HepG2 (cell line): ENCODE results near the gene PLK2. TPM values are rescaled to one million over a fixed set of nuclear protein-coding genes. Genes with fewer than 3 reads are reported as not detected.

ENCODE experiments used
- ATAC-seq: fragments of 200-7000 bp; cut with Tn5 transposase; 3 replicates; pipeline ENCODE4 v1.9.1; 2020; ENCODE audit warnings: mild to moderate bottlenecking, moderate library complexity
- BruUV-seq: library from RNA; stranded (reverse); fragments of 400-500 nt; replicated peaks from 2 replicates; lab custom pipeline; 2021; lab: Mats Ljungman, UMichigan
- CTCF ChIA-PET: fragments of 300-600 bp; formaldehyde crosslinking; extraction: SDS; loops from one replicate; lab custom pipeline; 2021; ENCODE audit warnings: low total read pairs, inconsistent platforms, low intra/inter-chr PET ratio; lab: Yijun Ruan, JAX
- POLR2A ChIA-PET: fragments of 350-600 bp; sonication (Branson Sonifier 250); formaldehyde crosslinking; loops from one replicate; lab custom pipeline; 2020; ENCODE audit warnings: antibody characterized with exemption, inconsistent platforms; lab: Yijun Ruan, JAX
- DNase-seq: peaks from one replicate; pipeline ENCODE4 v3.0.0-alpha.2; 2015; ENCODE audit warnings: low spot score
- FAIRE-seq: peaks from 3 replicates; lab custom pipeline; 2011; peaks lifted over from hg19 to GRCh38; lab: Jason Lieb, UNC
- H2AFZ ChIP-seq: one replicate; pipeline ENCODE4 v1.6.1; 2011; ENCODE audit warnings: low read length, inconsistent platforms
- H3K27ac ChIP-seq: fragments of 300-600 bp; 3 replicates; pipeline ENCODE4 v1.8.0; 2011; ENCODE audit warnings: mixed run types, mild to moderate bottlenecking, mixed read lengths, low read length, inconsistent platforms; ENCODE audit not compliant: insufficient read depth; ENCODE audit errors: extremely low read length
- H3K27me3 ChIP-seq, 2 experiments: fragments of 200-600 bp in 1 of 2; 2 replicates in 1 of 2; 3 replicates in 1 of 2; pipeline versions ENCODE4 v1.6.0 to v1.8.0; 2011; ENCODE audit warnings: low read length in 2 of 2, mild to moderate bottlenecking in 2 of 2, moderate library complexity in 2 of 2, inconsistent platforms in 1 of 2; ENCODE audit not compliant: insufficient read depth in 2 of 2, control insufficient read depth in 1 of 2
- H3K36me3 ChIP-seq, 2 experiments: fragments of 200-600 bp in 1 of 2; replicated peaks in 1 of 2; 2 replicates in 1 of 2; 3 replicates in 1 of 2; pipeline versions ENCODE4 v1.5.1 to v1.8.0; 2011; ENCODE audit warnings: low read length in 2 of 2, inconsistent platforms in 1 of 2; ENCODE audit not compliant: insufficient read depth in 2 of 2, control insufficient read depth in 1 of 2
- H3K4me1 ChIP-seq: 2 replicates; pipeline ENCODE4 v1.5.1; 2012; ENCODE audit warnings: low read length, inconsistent platforms; ENCODE audit not compliant: insufficient read depth
- H3K4me2 ChIP-seq: 2 replicates; pipeline ENCODE4 v1.6.0; 2011; ENCODE audit warnings: low read depth, low read length, inconsistent platforms
- H3K4me3 ChIP-seq, 3 experiments: fragments of 200-600 bp in 1 of 3; sonication (generic), shearing (Covaris generic) in 1 of 3; replicated peaks in 1 of 3; 2 replicates each; pipeline ENCODE4 v1.5.1; 2011 to 2016; ENCODE audit warnings: low read length in 3 of 3, inconsistent platforms in 2 of 3, low read depth in 2 of 3, mild to moderate bottlenecking in 2 of 3, control low read depth in 1 of 3, mixed read lengths in 1 of 3; ENCODE audit not compliant: insufficient read depth in 1 of 3
- H3K79me2 ChIP-seq: one replicate; pipeline ENCODE4 v1.6.1; 2011; ENCODE audit warnings: low read length, inconsistent platforms; ENCODE audit not compliant: insufficient read depth
- H3K9ac ChIP-seq: 2 replicates; pipeline ENCODE4 v1.6.0; 2011; ENCODE audit warnings: mild to moderate bottlenecking, low read depth, low read length, inconsistent platforms; ENCODE audit not compliant: insufficient read depth
- H3K9me3 ChIP-seq: 2 replicates; pipeline ENCODE4 v1.5.1; 2012; ENCODE audit warnings: mild to moderate bottlenecking, low read length
- H4K20me1 ChIP-seq: 2 replicates; pipeline ENCODE4 v1.6.0; 2011; ENCODE audit warnings: inconsistent platforms, mild to moderate bottlenecking, low read length, moderate library complexity; ENCODE audit not compliant: insufficient read depth
- CBX5 ChIP-seq: sonication (generic); formaldehyde crosslinking; IDR thresholded peaks from 2 replicates; pipeline ENCODE4 v1.4.0; 2020; ENCODE audit warnings: missing genetic modification reagents, borderline replicate concordance
- CC2D1A ChIP-seq: sonication (generic); formaldehyde crosslinking; IDR thresholded peaks from 2 replicates; pipeline ENCODE4 v1.8.1; 2023; ENCODE audit warnings: mild to moderate bottlenecking, missing genetic modification reagents
- GATAD2A ChIP-seq: IDR thresholded peaks from 2 replicates; pipeline ENCODE4 v1.6.1; 2016
- KLF13 ChIP-seq: sonication (generic); formaldehyde crosslinking; IDR thresholded peaks from 2 replicates; pipeline ENCODE4 v1.4.0; 2020; ENCODE audit warnings: mild to moderate bottlenecking, missing genetic modification reagents
- MAZ ChIP-seq, 2 experiments: sonication (generic) in 1 of 2; formaldehyde crosslinking in 1 of 2; IDR thresholded peaks; 2 replicates each; pipeline versions ENCODE4 v1.5.0 to v1.6.1; 2012 to 2020; ENCODE audit warnings: low read depth in 2 of 2, mild to moderate bottlenecking in 2 of 2, borderline replicate concordance in 1 of 2, improper control_type of control experiment in 1 of 2, low read length in 1 of 2, missing genetic modification reagents in 1 of 2, moderate library complexity in 1 of 2
- NBN ChIP-seq: fragments of 450-650 bp; conservative IDR thresholded peaks from 2 replicates; pipeline ENCODE4 v1.6.1; 2017
- NFYB ChIP-seq: sonication (generic); formaldehyde crosslinking; IDR thresholded peaks from 2 replicates; pipeline ENCODE4 v1.4.0; 2020; ENCODE audit warnings: missing genetic modification reagents
- NONO ChIP-seq, 2 experiments: fragments of 450-650 bp in 1 of 2; sonication (generic) in 1 of 2; formaldehyde crosslinking in 1 of 2; IDR thresholded peaks in 1 of 2; conservative IDR thresholded peaks in 1 of 2; 2 replicates each; pipeline versions ENCODE4 v1.6.1 to v1.8.0; 2017 to 2022; ENCODE audit warnings: mild to moderate bottlenecking in 1 of 2, missing genetic modification reagents in 1 of 2, moderate library complexity in 1 of 2
- RFX5 ChIP-seq: IDR thresholded peaks from 2 replicates; pipeline ENCODE4 v1.6.1; 2011; ENCODE audit warnings: low read depth, low read length, improper control_type of control experiment
- SOX5 ChIP-seq: IDR thresholded peaks from 2 replicates; pipeline ENCODE4 v1.6.1; 2016; ENCODE audit warnings: borderline replicate concordance
- TCF7L2 ChIP-seq: IDR thresholded peaks from 2 replicates; pipeline ENCODE4 v1.6.1; 2011; ENCODE audit warnings: mild to moderate bottlenecking, low read depth, low read length, moderate library complexity
- ZFP36 ChIP-seq: fragments of 150-350 bp; IDR thresholded peaks from 2 replicates; pipeline ENCODE4 v1.6.1; 2018; ENCODE audit warnings: borderline replicate concordance, low read length, low read depth; ENCODE audit not compliant: partially characterized antibody
- ZFP90 ChIP-seq: sonication (generic); formaldehyde crosslinking; IDR thresholded peaks from 2 replicates; pipeline ENCODE4 v1.8.0; 2022; ENCODE audit warnings: missing genetic modification reagents, mild to moderate bottlenecking, inconsistent platforms, borderline replicate concordance
- ZNF570 ChIP-seq: sonication (generic); formaldehyde crosslinking; IDR thresholded peaks from 2 replicates; pipeline ENCODE4 v1.4.0; 2020; ENCODE audit warnings: mild to moderate bottlenecking, missing genetic modification reagents, borderline replicate concordance
- ZNF720 ChIP-seq: sonication (generic); formaldehyde crosslinking; IDR thresholded peaks from 2 replicates; pipeline ENCODE4 v1.4.0; 2020; ENCODE audit warnings: missing genetic modification reagents
- ZSCAN12 ChIP-seq: sonication (generic); formaldehyde crosslinking; IDR thresholded peaks from 2 replicates; pipeline ENCODE4 v1.9.0; 2021; ENCODE audit warnings: mild to moderate bottlenecking, missing genetic modification reagents
- WGBS: methylation state at CpG from one replicate; pipeline ENCODE4 v1.1.6; 2017; ENCODE audit warnings: low lambda C conversion rate; 5-methylcytosine and 5-hydroxymethylcytosine counted together
- in situ Hi-C: cut with HindIII; loops from 2 replicates; pipeline ENCODE4 v1.10.0; 2017; ENCODE audit warnings: low pct_unique_long_range_greater_than_20kb; ENCODE audit not compliant: extremely low pct_ligation_motif_present
- intact Hi-C: fragments of 100-400 bp; cut with micrococcal nuclease; formaldehyde crosslinking; loops from one replicate; pipeline ENCODE4 v1.10.0; 2022; ENCODE audit not compliant: unreplicated experiment
- polyA plus RNA-seq, 8 experiments: library from polyadenylated mRNA; depleted of rRNA in 3 of 8; stranded (reverse) in 7 of 8; unstranded in 1 of 8; fragments of >200 nt; fragmentation: Illumina TruSeq in 4 of 8; extraction: Trizol in 4 of 8; gene quantifications; 2 replicates each; pipeline versions ENCODE4 v1.2.1 to v1.2.3, GENCODE V29; 2011 to 2016; ENCODE audit warnings: low read depth in 4 of 8, missing spikeins in 1 of 8, mixed read lengths in 1 of 8; ENCODE audit not compliant: insufficient read depth in 1 of 8
- total RNA-seq, 5 experiments: library from RNA; depleted of rRNA; stranded (reverse); fragments of >200 nt; fragmentation: Illumina TruSeq; extraction: Trizol; gene quantifications; 2 replicates each; pipeline ENCODE4 v1.2.3, GENCODE V29; 2016; ENCODE audit warnings: low read depth in 1 of 5
- TF ChIP-seq, protein P1 (sequence below): sonication (generic); formaldehyde crosslinking; IDR thresholded peaks from 2 replicates; pipeline ENCODE4 v1.8.1; 2023; ENCODE audit warnings: mild to moderate bottlenecking, missing genetic modification reagents
- TF ChIP-seq, protein P2 (sequence below): IDR thresholded peaks from 2 replicates; pipeline ENCODE4 v1.6.1; 2016; ENCODE audit warnings: mild to moderate bottlenecking, missing biosample characterization, missing genetic modification reagents
- TF ChIP-seq, protein P3 (sequence below): sonication (generic); formaldehyde crosslinking; IDR thresholded peaks from 2 replicates; pipeline ENCODE4 v1.5.0; 2020; ENCODE audit warnings: missing genetic modification reagents
- TF ChIP-seq, protein P4 (sequence below), 2 experiments: sonication (generic) in 1 of 2; formaldehyde crosslinking in 1 of 2; IDR thresholded peaks; 2 replicates each; pipeline versions ENCODE4 v1.4.0 to v1.6.1; 2018 to 2020; ENCODE audit warnings: missing genetic modification reagents in 2 of 2, borderline replicate concordance in 1 of 2, low read depth in 1 of 2, mild to moderate bottlenecking in 1 of 2, missing biosample characterization in 1 of 2
- TF ChIP-seq, protein P5 (sequence below): sonication (generic); formaldehyde crosslinking; IDR thresholded peaks from 2 replicates; pipeline ENCODE4 v1.5.0; 2020; ENCODE audit warnings: mild to moderate bottlenecking, low read depth, missing genetic modification reagents, borderline replicate concordance

PLK2 gene
- total and polyA plus RNA-seq, 2 of the 13 experiments (the other 11 are each of a cell fraction or from before 2014, with no cell fraction given) = 9.6 to 29.6 TPM

DNA sequence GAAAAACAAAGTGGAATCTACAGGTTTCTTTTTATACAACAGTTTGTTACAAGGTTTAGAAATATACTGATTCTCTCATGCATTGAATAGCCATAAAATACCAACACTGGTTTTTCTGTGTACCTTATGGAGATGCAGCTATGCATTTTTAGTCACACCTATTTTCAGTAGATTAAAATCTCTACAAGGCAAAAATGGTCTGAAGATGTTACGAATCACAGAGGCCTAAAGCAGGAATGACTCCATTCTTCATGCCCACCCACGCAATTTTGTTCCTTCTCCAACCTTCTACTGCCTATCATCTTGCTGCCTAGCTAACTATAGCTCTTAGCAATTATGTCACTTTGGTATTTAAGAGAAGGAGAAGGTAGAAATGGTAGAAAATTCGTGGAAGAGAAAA is 9.9 kb downstream of the PLK2 start (continued):
- TF ChIP-seq TCF7L2 = no peak
- no peak for TF ChIP-seq KLF13 (CRISPR knock-in tag)
- no peak for TF ChIP-seq ZFP36
- TF ChIP-seq, protein P1, sequence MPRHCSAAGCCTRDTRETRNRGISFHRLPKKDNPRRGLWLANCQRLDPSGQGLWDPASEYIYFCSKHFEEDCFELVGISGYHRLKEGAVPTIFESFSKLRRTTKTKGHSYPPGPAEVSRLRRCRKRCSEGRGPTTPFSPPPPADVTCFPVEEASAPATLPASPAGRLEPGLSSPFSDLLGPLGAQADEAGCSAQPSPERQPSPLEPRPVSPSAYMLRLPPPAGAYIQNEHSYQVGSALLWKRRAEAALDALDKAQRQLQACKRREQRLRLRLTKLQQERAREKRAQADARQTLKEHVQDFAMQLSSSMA = no peak

DNA sequence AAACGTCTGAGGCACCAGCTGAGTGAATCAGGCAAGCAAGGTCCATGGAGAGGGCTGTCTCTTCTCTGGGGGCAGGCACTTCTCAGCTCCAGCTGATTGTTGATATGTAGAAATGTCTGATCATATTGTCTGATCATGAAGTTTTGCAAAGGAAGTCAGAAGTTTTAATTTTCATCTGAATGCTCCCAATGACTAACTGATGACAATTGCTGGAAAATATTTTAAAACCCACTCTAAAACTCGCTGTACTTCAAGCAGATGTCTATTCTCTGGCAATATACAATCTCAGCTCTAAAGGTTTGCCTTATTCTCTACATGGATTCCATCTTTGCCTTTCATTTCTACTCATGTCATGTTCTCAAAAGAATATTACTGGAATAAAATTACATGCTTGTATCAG is 12.7 kb downstream of the PLK2 start:
- in situ Hi-C loops = no loop called here
- H3K79me2 ChIP-seq = no peaks in the 10 kb centered on the region
- FAIRE-seq = no peak
- no peak overlapping the region for H3K4me2 ChIP-seq
- ATAC-seq = no peak
- no peak overlapping the region for H3K4me3 ChIP-seq
- WGBS = 2% methylated on average over 2 of the region's 2 CpGs
- H3K27ac ChIP-seq = no peak overlapping the region
- H3K36me3 ChIP-seq = no peaks in the 10 kb centered on the region
- POLR2A ChIA-PET = no interaction called here
- CTCF ChIA-PET = no interaction called here
- no peak for DNase-seq
- H3K9me3 ChIP-seq = no peaks in the 10 kb centered on the region
- H2AFZ ChIP-seq = no peak overlapping the region
- H3K4me1 ChIP-seq = no peaks in the 10 kb centered on the region
- no peaks in the 10 kb centered on the region for H3K27me3 ChIP-seq
- no peak overlapping the region for H3K9ac ChIP-seq
- intact Hi-C loops = no loop called here
- BruUV-seq = no TSS peak
- no peaks in the 10 kb centered on the region for H4K20me1 ChIP-seq
- TF ChIP-seq ZFP90 (CRISPR knock-in tag) (no peak), GATAD2A (CRISPR knock-in tag) (no peak), CBX5 (CRISPR knock-in tag) (no peak), ZNF720 (CRISPR knock-in tag) (no peak), NONO (IDR thresholded peaks at IDR 0.05) (no peak), NONO (CRISPR knock-in tag; conservative IDR thresholded peaks at IDR 0.05) (no peak), NBN (no peak), ZSCAN12 (no peak), RFX5 (no peak), MAZ (IDR thresholded peaks at IDR 0.05; ENCODE audit: borderline replicate concordance, low read depth, low read length) (no peak), MAZ (CRISPR knock-in tag; IDR thresholded peaks at IDR 0.05; ENCODE audit: low read depth) (no peak), ZNF570 (CRISPR knock-in tag) (no peak), SOX5 (CRISPR knock-in tag) (no peak), CC2D1A (CRISPR knock-in tag) (no peak), NFYB (CRISPR knock-in tag) (no peak)
- TF ChIP-seq, protein P2, sequence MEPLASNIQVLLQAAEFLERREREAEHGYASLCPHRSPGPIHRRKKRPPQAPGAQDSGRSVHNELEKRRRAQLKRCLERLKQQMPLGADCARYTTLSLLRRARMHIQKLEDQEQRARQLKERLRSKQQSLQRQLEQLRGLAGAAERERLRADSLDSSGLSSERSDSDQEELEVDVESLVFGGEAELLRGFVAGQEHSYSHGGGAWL = no peak
- TF ChIP-seq, protein P3, sequence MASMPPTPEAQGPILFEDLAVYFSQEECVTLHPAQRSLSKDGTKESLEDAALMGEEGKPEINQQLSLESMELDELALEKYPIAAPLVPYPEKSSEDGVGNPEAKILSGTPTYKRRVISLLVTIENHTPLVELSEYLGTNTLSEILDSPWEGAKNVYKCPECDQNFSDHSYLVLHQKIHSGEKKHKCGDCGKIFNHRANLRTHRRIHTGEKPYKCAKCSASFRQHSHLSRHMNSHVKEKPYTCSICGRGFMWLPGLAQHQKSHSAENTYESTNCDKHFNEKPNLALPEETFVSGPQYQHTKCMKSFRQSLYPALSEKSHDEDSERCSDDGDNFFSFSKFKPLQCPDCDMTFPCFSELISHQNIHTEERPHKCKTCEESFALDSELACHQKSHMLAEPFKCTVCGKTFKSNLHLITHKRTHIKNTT = no peak
- TF ChIP-seq, protein P4, sequence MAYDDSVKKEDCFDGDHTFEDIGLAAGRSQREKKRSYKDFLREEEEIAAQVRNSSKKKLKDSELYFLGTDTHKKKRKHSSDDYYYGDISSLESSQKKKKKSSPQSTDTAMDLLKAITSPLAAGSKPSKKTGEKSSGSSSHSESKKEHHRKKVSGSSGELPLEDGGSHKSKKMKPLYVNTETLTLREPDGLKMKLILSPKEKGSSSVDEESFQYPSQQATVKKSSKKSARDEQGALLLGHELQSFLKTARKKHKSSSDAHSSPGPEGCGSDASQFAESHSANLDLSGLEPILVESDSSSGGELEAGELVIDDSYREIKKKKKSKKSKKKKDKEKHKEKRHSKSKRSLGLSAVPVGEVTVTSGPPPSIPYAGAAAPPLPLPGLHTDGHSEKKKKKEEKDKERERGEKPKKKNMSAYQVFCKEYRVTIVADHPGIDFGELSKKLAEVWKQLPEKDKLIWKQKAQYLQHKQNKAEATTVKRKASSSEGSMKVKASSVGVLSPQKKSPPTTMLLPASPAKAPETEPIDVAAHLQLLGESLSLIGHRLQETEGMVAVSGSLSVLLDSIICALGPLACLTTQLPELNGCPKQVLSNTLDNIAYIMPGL (CRISPR knock-in tag; IDR thresholded peaks at IDR 0.05; ENCODE audit: borderline replicate concordance in 1 of 2, low read depth in 1 of 2) = no peak
- TF ChIP-seq, protein P5, sequence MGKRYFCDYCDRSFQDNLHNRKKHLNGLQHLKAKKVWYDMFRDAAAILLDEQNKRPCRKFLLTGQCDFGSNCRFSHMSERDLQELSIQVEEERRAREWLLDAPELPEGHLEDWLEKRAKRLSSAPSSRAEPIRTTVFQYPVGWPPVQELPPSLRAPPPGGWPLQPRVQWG (CRISPR knock-in tag) = no peak
